IgD-negative memory B cell (primary cell): Measurements from ENCODE around the gene LCE1C. TPM values are rescaled to one million over a fixed set of nuclear protein-coding genes. Genes with fewer than 3 reads are reported as not detected.

Experiments
- H3K27ac Mint-ChIP-seq, 3 donors: one replicate each; pipeline ENCODE4 v1.8.0; 2020 to 2022; ENCODE audit warnings: mild to moderate bottlenecking in 3 of 3, mixed read lengths in 3 of 3, moderate library complexity in 1 of 3
- H3K27me3 Mint-ChIP-seq: one replicate; pipeline ENCODE4 v1.8.0; 2021; ENCODE audit warnings: mixed read lengths
- H3K36me3 Mint-ChIP-seq: one replicate; pipeline ENCODE4 v1.8.0; 2020; ENCODE audit warnings: mild to moderate bottlenecking, mixed read lengths
- H3K4me1 Mint-ChIP-seq, 3 donors: one replicate each; pipeline ENCODE4 v1.8.0; 2020 to 2022; ENCODE audit warnings: mixed read lengths in 3 of 3, mild to moderate bottlenecking in 1 of 3
- H3K4me3 Mint-ChIP-seq, 4 donors: one replicate each; pipeline ENCODE4 v1.8.0; 2020 to 2022; ENCODE audit warnings: mild to moderate bottlenecking in 4 of 4, mixed read lengths in 4 of 4, moderate library complexity in 3 of 4
- H3K9me3 Mint-ChIP-seq, 3 donors: one replicate each; pipeline ENCODE4 v1.8.0; 2020 to 2021; ENCODE audit warnings: mixed read lengths in 3 of 3, mild to moderate bottlenecking in 1 of 3
- polyA plus RNA-seq: library from polyadenylated mRNA; unstranded; fragments of 300-500 nt; fragmentation: Illumina TruSeq; gene quantifications from one replicate; pipeline ENCODE4 v1.2.3, GENCODE V29; 2021

Gene LCE1C
- polyA plus RNA-seq, 1 donor from 2014 or later = not detected

GRCh38 chr1:152776361-152776760 lies 30.1 kb downstream of the LCE1C start:
- peaks cover 2% of the 10 kb centered on the region for H3K36me3 Mint-ChIP-seq
- peaks cover 7% of the 10 kb centered on the region for H3K27me3 Mint-ChIP-seq
- peaks cover 0 to 2% (median 0%) of the 10 kb centered on the region in 3 donors for H3K4me1 Mint-ChIP-seq

GRCh38 chr1:152774875-152775274 lies 31.6 kb downstream of the LCE1C start, which contains the start of gene LCE1F:
TSS of gene LCE1F (plus strand) at chr1:152775140. CDS start at chr1:152776372, 1,232 bp downstream.
- H3K4me3 Mint-ChIP-seq = no peak within 1 kb of the TSS
- peaks cover 0 to 2% (median 0%) of the 10 kb centered on the region in 3 donors for H3K4me1 Mint-ChIP-seq
- H3K27ac Mint-ChIP-seq = peak within 1 kb of the TSS in 1 of 3 donors; percentile 28
- H3K36me3 Mint-ChIP-seq = peaks cover 2% of the 10 kb centered on the region
- H3K27me3 Mint-ChIP-seq = peaks cover 7% of the 10 kb centered on the region
- peaks cover 0 to 4% (median 4%) of the 10 kb centered on the region in 3 donors for H3K9me3 Mint-ChIP-seq

More at GRCh38 chr1:152776361-152776760, 30.1 kb downstream of the LCE1C start:
- Mint-ChIP-seq H3K4me3 (no peak overlapping the region), H3K27ac (peak overlapping the region in 1 of 3 donors; percentile 56), H3K9me3 (peaks cover 0 to 4% (median 2%) of the 10 kb centered on the region in 3 donors)

- no peak overlapping the region for H3K27ac Mint-ChIP-seq
Observed at GRCh38 chr1:152770411-152770810, 36.0 kb downstream of the LCE1C start.

GRCh38 chr1:152768847-152769533 lies 37.5 kb downstream of the LCE1C start:
- Mint-ChIP-seq H3K27me3 (peaks cover 4% of the 10 kb centered on the region), H3K27ac (no peak overlapping the region), H3K36me3 (no peaks in the 10 kb centered on the region), H3K4me3 (no peak overlapping the region), H3K9me3 (peaks cover 0 to 2% (median 2%) of the 10 kb centered on the region in 3 donors), H3K4me1 (peaks cover 0 to under 1% (median 0%) of the 10 kb centered on the region in 3 donors)

More at GRCh38 chr1:152770411-152770810, 36.0 kb downstream of the LCE1C start:
- peaks cover 2% of the 10 kb centered on the region for H3K36me3 Mint-ChIP-seq
- peak overlapping the region in 1 of 4 donors; percentile 5 for H3K4me3 Mint-ChIP-seq
- peaks cover 0 to 4% (median 2%) of the 10 kb centered on the region in 3 donors for H3K9me3 Mint-ChIP-seq
- H3K4me1 Mint-ChIP-seq = peaks cover 0 to 2% (median 0%) of the 10 kb centered on the region in 3 donors
- H3K27me3 Mint-ChIP-seq = peaks cover 9% of the 10 kb centered on the region

GRCh38 chr1:152761609-152762213 lies 44.7 kb downstream of the LCE1C start:
- Mint-ChIP-seq H3K9me3 (no peaks in the 10 kb centered on the region), H3K27ac (no peak overlapping the region), H3K27me3 (peaks cover 7% of the 10 kb centered on the region), H3K4me3 (no peak overlapping the region), H3K36me3 (no peaks in the 10 kb centered on the region), H3K4me1 (no peaks in the 10 kb centered on the region)

- Mint-ChIP-seq H3K4me3 (peak overlapping the region in 1 of 4 donors; percentile 15), H3K27ac (no peak overlapping the region), H3K36me3 (no peaks in the 10 kb centered on the region), H3K9me3 (no peaks in the 10 kb centered on the region), H3K4me1 (no peaks in the 10 kb centered on the region), H3K27me3 (peaks cover 7% of the 10 kb centered on the region)
Observed at GRCh38 chr1:152760551-152761190, 45.8 kb downstream of the LCE1C start.

- Mint-ChIP-seq H3K27me3 (peaks cover 7% of the 10 kb centered on the region), H3K4me1 (no peaks in the 10 kb centered on the region), H3K9me3 (peaks cover under 1 to 3% (median 2%) of the 10 kb centered on the region in 3 donors), H3K4me3 (no peak overlapping the region), H3K27ac (no peak overlapping the region), H3K36me3 (no peaks in the 10 kb centered on the region)
Observed at GRCh38 chr1:152759453-152760173, 46.8 kb downstream of the LCE1C start.

GRCh38 chr1:152758636-152759035 lies 47.8 kb downstream of the LCE1C start:
- no peak overlapping the region for H3K27ac Mint-ChIP-seq
- no peak overlapping the region for H3K4me3 Mint-ChIP-seq
- H3K27me3 Mint-ChIP-seq = peaks cover 7% of the 10 kb centered on the region
- no peaks in the 10 kb centered on the region for H3K4me1 Mint-ChIP-seq
- peaks cover 2 to 5% (median 4%) of the 10 kb centered on the region in 3 donors for H3K9me3 Mint-ChIP-seq
- no peaks in the 10 kb centered on the region for H3K36me3 Mint-ChIP-seq

GRCh38 chr1:152757747-152758146 lies 48.7 kb downstream of the LCE1C start, which contains the start of gene KPRP:
TSS of gene KPRP (plus strand) at chr1:152758025. CDS start at chr1:152759589, 1,564 bp downstream.
- Mint-ChIP-seq H3K27ac (no peak within 1 kb of the TSS), H3K4me3 (no peak within 1 kb of the TSS), H3K4me1 (no peaks in the 10 kb centered on the region), H3K27me3 (peaks cover 7% of the 10 kb centered on the region), H3K36me3 (no peaks in the 10 kb centered on the region), H3K9me3 (peaks cover 2 to 5% (median 4%) of the 10 kb centered on the region in 3 donors)

- no peaks in the 10 kb centered on the region for H3K4me1 Mint-ChIP-seq
- H3K27me3 Mint-ChIP-seq = peaks cover 7% of the 10 kb centered on the region
- H3K36me3 Mint-ChIP-seq = no peaks in the 10 kb centered on the region
- no peak overlapping the region for H3K27ac Mint-ChIP-seq
- no peak overlapping the region for H3K4me3 Mint-ChIP-seq
- peaks cover 2 to 5% (median 4%) of the 10 kb centered on the region in 3 donors for H3K9me3 Mint-ChIP-seq
Observed at GRCh38 chr1:152756872-152757271, 49.6 kb downstream of the LCE1C start.

Other genes starting within 250 kb of the LCE1C start
- gene LCE3E, start 239.9 kb downstream of the LCE1C start, polyA plus RNA-seq = not detected
- gene LCE3D, start 226.1 kb downstream of the LCE1C start, polyA plus RNA-seq = not detected
- not detected for gene LCE3C, start 206.4 kb downstream of the LCE1C start, polyA plus RNA-seq
- gene LCE3B, start 192.8 kb downstream of the LCE1C start, polyA plus RNA-seq = not detected
- not detected for gene LCE3A, start 183.5 kb downstream of the LCE1C start, polyA plus RNA-seq
- gene LCE2D, start 143.3 kb downstream of the LCE1C start, polyA plus RNA-seq = not detected
- not detected for gene LCE2C, start 131.4 kb downstream of the LCE1C start, polyA plus RNA-seq
- not detected for gene LCE2B, start 120.5 kb downstream of the LCE1C start, polyA plus RNA-seq
- gene LCE2A, start 108.3 kb downstream of the LCE1C start, polyA plus RNA-seq = not detected
- not detected for gene LCE4A, start 98.5 kb downstream of the LCE1C start, polyA plus RNA-seq
- gene KPRP, start 48.6 kb downstream of the LCE1C start, polyA plus RNA-seq = not detected
- gene LCE1F, start 31.5 kb downstream of the LCE1C start, polyA plus RNA-seq = not detected
- gene LCE1E, start 20.4 kb downstream of the LCE1C start, polyA plus RNA-seq = not detected
- gene LCE1D, start 9.9 kb downstream of the LCE1C start, polyA plus RNA-seq = not detected
- not detected for gene LCE1B, start 5.3 kb upstream of the LCE1C start, polyA plus RNA-seq
- not detected for gene LCE1A, start 20.8 kb upstream of the LCE1C start, polyA plus RNA-seq
- gene LCE6A, start 36.2 kb upstream of the LCE1C start, polyA plus RNA-seq = not detected
- gene LCE7A, start 53.3 kb upstream of the LCE1C start, polyA plus RNA-seq = not detected
- not detected for gene SMCP, start 71.7 kb upstream of the LCE1C start, polyA plus RNA-seq
- gene IVL, start 101.9 kb upstream of the LCE1C start, polyA plus RNA-seq = not detected
- not detected for gene SPRR5, start 140.6 kb upstream of the LCE1C start, polyA plus RNA-seq
- gene SPRR4, start 164.0 kb upstream of the LCE1C start, polyA plus RNA-seq = not detected
- not detected for gene SPRR1A, start 177.4 kb upstream of the LCE1C start, polyA plus RNA-seq
- not detected for gene SPRR3, start 195.1 kb upstream of the LCE1C start, polyA plus RNA-seq
- not detected for gene SPRR1B, start 224.6 kb upstream of the LCE1C start, polyA plus RNA-seq
- not detected for gene SPRR2D, start 234.5 kb upstream of the LCE1C start, polyA plus RNA-seq